Heart left ventricle (tissue), 16 donors: ENCODE results near the gene RNF217. TPM values are rescaled to one million over a fixed set of nuclear protein-coding genes. Genes with fewer than 3 reads are reported as not detected.

ENCODE experiments used
- ATAC-seq, 4 donors: fragments of 200-7000 bp; cut with Tn5 transposase; one replicate each; pipeline ENCODE4 v1.9.1; 2020 to 2022; ENCODE audit warnings: moderate library complexity in 4 of 4, mild to moderate bottlenecking in 3 of 4, moderate number of reproducible peaks in 1 of 4
- DNase-seq, 5 donors: peaks; one replicate each; pipeline ENCODE4 v3.0.0-alpha.2; 2020
- H3K27ac ChIP-seq, 12 donors: fragments of 200-600 bp; sonication (generic) in 4 of 12; one replicate each; pipeline versions ENCODE4 v1.5.0 to v1.8.0; 2016 to 2022; ENCODE audit warnings: mild to moderate bottlenecking in 2 of 12
- H3K27me3 ChIP-seq, 9 donors: fragments of 200-600 bp; sonication (generic) in 2 of 9; one replicate each; pipeline versions ENCODE4 v1.5.1 to v1.8.0; 2016 to 2022; ENCODE audit warnings: mild to moderate bottlenecking in 3 of 9
- H3K36me3 ChIP-seq, 9 donors: fragments of 200-600 bp; sonication (generic) in 2 of 9; one replicate each; pipeline versions ENCODE4 v1.5.0 to v1.8.0; 2018 to 2022; ENCODE audit warnings: mild to moderate bottlenecking in 2 of 9
- H3K4me1 ChIP-seq, 12 donors: fragments of 200-600 bp; sonication (generic) in 4 of 12; one replicate each; pipeline versions ENCODE4 v1.5.0 to v1.8.0; 2016 to 2022; ENCODE audit warnings: mild to moderate bottlenecking in 3 of 12
- H3K4me3 ChIP-seq, 12 donors: fragments of 200-600 bp; sonication (generic) in 4 of 12; one replicate each; pipeline versions ENCODE4 v1.5.0 to v1.8.0; 2017 to 2022; ENCODE audit warnings: mild to moderate bottlenecking in 9 of 12, moderate library complexity in 4 of 12
- H3K9me3 ChIP-seq, 12 donors: fragments of 200-600 bp; sonication (generic) in 4 of 12; one replicate each; pipeline versions ENCODE4 v1.5.0 to v1.8.0; 2016 to 2022; ENCODE audit warnings: mild to moderate bottlenecking in 1 of 12
- CTCF ChIP-seq, 12 donors: fragments of 200-600 bp; sonication (generic) in 4 of 12; IDR thresholded peaks; one replicate each; pipeline versions ENCODE4 v1.5.0 to v1.8.0; 2018 to 2022; ENCODE audit warnings: antibody characterized with exemption in 12 of 12, mild to moderate bottlenecking in 5 of 12
- POLR2A ChIP-seq, 2 donors: fragments of 450-650 bp; IDR thresholded peaks; one replicate each; pipeline ENCODE4 v1.6.1; 2017; ENCODE audit warnings: antibody characterized with exemption in 2 of 2, mild to moderate bottlenecking in 2 of 2, moderate library complexity in 2 of 2
- WGBS, 4 donors: extraction: QIAGEN DNeasy Blood & Tissue Kit in 2 of 4; methylation state at CpG; one replicate each; pipeline versions ENCODE4 v1.1.5 to v1.1.7; 2013 to 2018; 5-methylcytosine and 5-hydroxymethylcytosine counted together
- intact Hi-C, 10 donors: fragments of 100-400 bp; cut with DNase I; formaldehyde crosslinking; loops; one replicate each; pipeline versions ENCODE4 v1.11.1 to v1.14.2; 2022
- polyA plus RNA-seq, 2 donors: library from polyadenylated mRNA; stranded (reverse); fragments of 200-250 nt; gene quantifications; one replicate each; pipeline ENCODE4 v1.2.3, GENCODE V29; 2013
- total RNA-seq, 9 donors: library from RNA; depleted of rRNA in 2 of 9; stranded (reverse); fragments of >200 nt in 2 of 9; fragmentation: NEBNext Ultra II Directional in 3 of 9; extraction: Animal tissue kit (Norgen Biotek cat#: 25700) in 3 of 9; gene quantifications; one replicate each; pipeline versions ENCODE4 v1.1.0 to v1.2.4, GENCODE V29; 2016 to 2023
- donor health status: ischemic (EF 13 %, LVEDD 7.1; RV severe dilation, severe dysfunction).
- donor health status: healthy with polysubstance abuse.
- donor health status: DM: no; HTN: yes; CAD: no.
- donor health status: DM: no; HTN: no; CAD: no.
- donor health status: ischemic (EF 25% LVEDD 6.9; RV normal size, moderate dysfunction).
- donor health status: ischemic (EF 25% LVEDD 5.7; RV mildly dilated, moderate dysfunction).
- donor health status: healthy.
- donor health status: DM: yes; HTN: yes; CAD: no.
- donor health status: ischemic (EF 35%, LVEDD 5.7; RV mildly dilated, moderate dysfunction).
- donor health status: nonischemic (EF 11% LVEDD 7.7; RV severe dilation, severe dysfunction).
- donor health status: DM: yes; HTN: yes; CAD: no.
- donor health status: PGD.
- donor health status: ischemic (EF 29% LVEDD 5.4; RV normal size, mild dysfunction).
- donor health status: nonischemic (EF 23%, LVEDD 6.1; RV moderate dilation, normal function).

Gene RNF217
- total and polyA plus RNA-seq, 11 donors: 2.2 to 21.6 (median 13.9) TPM

- Histone ChIP-seq H3K27ac (no peak overlapping the region), H3K4me3 (no peak overlapping the region), H3K9me3 (no peaks in the 10 kb centered on the region), H3K36me3 (peaks cover 0 to 11% (median 0%) of the 10 kb centered on the region in 9 donors), H3K4me1 (peaks cover 0 to 14% (median 0%) of the 10 kb centered on the region in 12 donors), H3K27me3 (no peaks in the 10 kb centered on the region)
- WGBS, 4 donors: 70 to 80% (median 74%) methylated on average over 5 of the region's 5 CpGs
- DNase-seq: no peak
- TF ChIP-seq POLR2A (IDR thresholded peaks at IDR 0.05) (no peak), CTCF (IDR thresholded peaks at IDR 0.05) (no peak)
- intact Hi-C loops: no loop called here
- ATAC-seq: no peak
Measured at GRCh38 chr6:125057392-125058246, 95.4 kb downstream of the RNF217 start.

- intact Hi-C loops: no loop called here
- WGBS, 4 donors: 43 to 71% (median 59%) methylated on average over 1 of the region's 1 CpG
Measured at GRCh38 chr6:125058546-125058945, 96.3 kb downstream of the RNF217 start.

GRCh38 chr6:125063307-125063706 lies 101.1 kb downstream of the RNF217 start:
- WGBS, 4 donors: 50 to 79% (median 78%) methylated on average over 2 of the region's 2 CpGs
- Histone ChIP-seq H3K36me3 (peaks cover 0 to 11% (median 0%) of the 10 kb centered on the region in 9 donors), H3K4me1 (peaks cover 0 to 8% (median 0%) of the 10 kb centered on the region in 12 donors), H3K27me3 (no peaks in the 10 kb centered on the region), H3K4me3 (no peak overlapping the region), H3K9me3 (no peaks in the 10 kb centered on the region), H3K27ac (no peak overlapping the region)
- TF ChIP-seq POLR2A (IDR thresholded peaks at IDR 0.05): no peak
- TF ChIP-seq CTCF (IDR thresholded peaks at IDR 0.05): no peak
- ATAC-seq (no peak), DNase-seq (no peak)
- intact Hi-C loops: no loop called here

More at GRCh38 chr6:125058546-125058945, 96.3 kb downstream of the RNF217 start:
- no peak for TF ChIP-seq POLR2A (IDR thresholded peaks at IDR 0.05)
- no peak for TF ChIP-seq CTCF (IDR thresholded peaks at IDR 0.05)
- DNase-seq: no peak
- Histone ChIP-seq H3K4me1 (peaks cover 0 to 14% (median 0%) of the 10 kb centered on the region in 12 donors), H3K9me3 (no peaks in the 10 kb centered on the region), H3K36me3 (peaks cover 0 to 11% (median 0%) of the 10 kb centered on the region in 9 donors), H3K27me3 (no peaks in the 10 kb centered on the region), H3K4me3 (no peak overlapping the region), H3K27ac (no peak overlapping the region)
- no peak for ATAC-seq

GRCh38 chr6:125066140-125066539 lies 103.9 kb downstream of the RNF217 start:
- Histone ChIP-seq H3K27me3 (no peaks in the 10 kb centered on the region), H3K27ac (no peak overlapping the region), H3K36me3 (peaks cover 0 to 6% (median 0%) of the 10 kb centered on the region in 9 donors), H3K9me3 (no peaks in the 10 kb centered on the region), H3K4me1 (peaks cover 0 to 8% (median 0%) of the 10 kb centered on the region in 12 donors), H3K4me3 (no peak overlapping the region)
- 88 to 94% (median 92%) methylated on average over 6 of the region's 6 CpGs for WGBS, 4 donors
- no peak for TF ChIP-seq POLR2A (IDR thresholded peaks at IDR 0.05)
- TF ChIP-seq CTCF (IDR thresholded peaks at IDR 0.05): no peak
- DNase-seq: no peak
- intact Hi-C loops: no loop called here
- ATAC-seq: no peak
